GM19351 (cell line): ENCODE results near the gene SLC25A6.
"Not testable (repeated sequence)": the region's sequence is repeated elsewhere in the genome, so short reads cannot be mapped to it uniquely, and the experiment has no call there.

Experiments
- ATAC-seq: cut with Tn5 transposase; IDR thresholded peaks from one replicate; pipeline ENCODE4 v1.9.1; 2021; ENCODE audit warnings: mild to moderate bottlenecking, moderate library complexity; ENCODE audit not compliant: unreplicated experiment

The SLC25A6 gene

DNA sequence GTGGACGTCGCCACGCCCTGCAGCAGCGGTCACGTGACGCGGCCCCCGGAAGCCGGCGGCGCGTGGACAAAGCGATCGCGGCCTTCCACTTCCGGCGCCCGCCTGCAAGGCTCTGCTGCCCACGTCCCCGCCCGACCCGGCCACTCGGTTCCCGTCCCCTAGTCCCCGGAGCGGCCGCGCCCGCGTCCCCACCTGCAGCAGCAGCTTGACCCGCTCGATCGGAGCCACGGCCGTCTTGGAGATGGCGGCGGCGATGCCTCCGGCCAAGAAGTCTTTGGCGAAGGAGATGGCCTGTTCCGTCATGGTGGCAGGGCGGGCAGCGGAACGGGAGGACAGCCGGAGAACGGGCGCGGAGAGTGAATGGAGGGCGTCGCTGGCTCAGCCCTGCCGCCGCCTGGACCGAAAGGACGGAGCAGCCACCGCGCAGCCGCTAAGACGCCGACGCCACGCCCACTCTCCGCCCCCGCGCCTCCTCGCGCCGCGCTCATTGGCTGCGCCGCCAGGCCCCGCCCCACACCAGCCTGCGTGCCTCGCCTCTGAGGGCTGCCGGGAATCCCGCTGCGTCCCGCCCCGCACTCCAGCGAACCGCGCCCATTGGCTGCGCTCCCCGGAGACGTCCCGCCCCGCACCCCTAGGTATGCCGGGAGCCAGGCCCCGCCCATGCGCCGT is at the start of gene SLC25A6:
Gene SLC25A6 (minus strand): TSS at position 407 of the 669 bp plus-strand sequence. CDS start 104 bp downstream, at position 303.
- peak; percentile 93 for ATAC-seq

GRCh38 chrX:1440506-1440905 is 48.6 kb upstream of the SLC25A6 start:
- no peak for ATAC-seq

DNA sequence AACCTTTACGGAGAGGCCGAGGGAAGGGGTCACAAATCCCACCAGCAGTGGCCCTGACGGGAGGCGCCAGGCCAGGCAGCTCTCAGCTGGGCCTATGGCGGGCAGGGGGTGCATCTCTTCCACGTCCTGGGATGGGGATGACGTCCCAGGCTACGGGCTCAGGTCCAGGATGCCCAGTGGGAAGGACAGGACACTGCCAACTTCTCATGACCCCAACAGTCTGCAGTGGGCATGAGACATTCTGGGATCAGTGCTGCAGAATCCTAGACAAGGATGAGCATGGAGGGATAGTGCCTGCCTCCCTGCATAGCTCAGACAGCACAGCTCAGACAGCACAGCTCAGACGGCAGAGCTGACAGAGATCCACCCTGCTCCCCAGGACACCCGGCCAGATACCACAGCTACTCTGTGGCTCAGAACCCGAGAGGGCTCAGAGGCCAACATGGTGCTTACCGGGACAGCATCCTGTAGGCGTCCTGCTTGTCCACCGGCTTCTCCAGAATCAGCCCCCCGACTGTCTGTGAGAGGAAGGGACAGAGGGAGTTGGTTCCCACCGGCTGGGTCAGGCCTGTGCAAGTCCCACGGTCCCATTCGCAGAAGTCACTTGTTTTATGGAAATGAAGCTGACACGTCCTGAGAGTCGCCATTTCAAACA is 43.5 kb upstream of the SLC25A6 start:
- ATAC-seq = no peak

DNA sequence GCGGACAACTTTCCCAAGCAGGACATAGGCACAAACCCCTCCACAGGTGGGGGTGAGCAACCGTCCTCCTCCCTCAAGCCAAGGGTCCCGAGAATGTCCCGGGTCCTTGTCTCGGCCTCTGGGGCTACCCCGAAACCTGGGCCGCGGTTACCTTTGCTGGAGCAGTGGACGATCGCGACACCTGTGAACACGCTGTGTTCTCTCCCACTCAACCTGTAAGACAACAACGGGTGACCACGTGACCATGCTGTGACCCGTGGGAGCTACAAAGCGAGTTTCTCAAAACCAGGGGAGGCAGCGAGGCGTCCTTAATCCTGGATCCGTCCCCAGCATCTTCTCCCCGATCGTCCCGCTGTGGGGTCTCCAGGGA is 42.9 kb upstream of the SLC25A6 start:
- ATAC-seq = no peak

GRCh38 chrX:1433646-1434357 is 41.9 kb upstream of the SLC25A6 start:
- no peak for ATAC-seq

DNA sequence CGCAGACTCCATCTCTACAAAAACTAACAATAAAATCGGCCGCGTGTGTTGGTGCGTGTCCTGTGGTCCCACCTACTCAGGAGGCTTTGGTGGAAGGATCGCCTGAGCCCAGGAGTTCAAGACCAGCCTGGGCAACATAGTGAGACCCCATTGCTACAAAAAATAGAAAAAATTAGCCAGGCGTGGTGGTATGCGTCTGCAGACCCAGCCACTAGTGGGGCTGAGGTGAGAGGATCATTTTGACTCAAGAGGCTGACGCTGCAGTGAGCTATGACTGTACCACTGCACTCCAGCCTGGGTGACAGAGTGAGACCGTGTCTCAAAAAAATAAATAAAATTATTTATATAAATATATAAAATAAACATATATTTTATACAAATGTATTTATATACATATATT is 38.5 kb upstream of the SLC25A6 start:
- ATAC-seq = no peak

DNA sequence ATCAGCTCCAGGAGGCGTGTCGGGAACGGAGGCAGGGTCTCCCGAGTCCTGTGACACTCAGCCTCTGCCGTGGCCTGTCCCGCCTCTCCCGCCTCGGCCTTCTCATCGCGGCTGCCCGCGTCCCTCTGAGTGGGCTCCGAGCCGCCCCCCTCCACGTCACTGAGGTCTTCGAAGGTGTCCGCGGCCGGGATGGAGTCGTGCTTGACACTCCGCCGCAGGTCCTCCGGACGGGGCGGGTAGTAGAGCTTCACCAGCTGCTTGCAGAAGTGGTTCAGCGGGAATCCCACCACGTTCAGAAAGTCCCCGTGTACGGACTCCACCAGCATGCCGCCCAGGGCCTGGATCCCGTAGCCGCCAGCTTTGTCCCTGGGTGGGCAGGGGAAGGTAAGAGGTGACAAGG is 35.8 kb upstream of the SLC25A6 start:
- no peak for ATAC-seq

GRCh38 chrX:1426321-1426720 is 34.4 kb upstream of the SLC25A6 start:
- ATAC-seq = not testable (repeated sequence)

DNA sequence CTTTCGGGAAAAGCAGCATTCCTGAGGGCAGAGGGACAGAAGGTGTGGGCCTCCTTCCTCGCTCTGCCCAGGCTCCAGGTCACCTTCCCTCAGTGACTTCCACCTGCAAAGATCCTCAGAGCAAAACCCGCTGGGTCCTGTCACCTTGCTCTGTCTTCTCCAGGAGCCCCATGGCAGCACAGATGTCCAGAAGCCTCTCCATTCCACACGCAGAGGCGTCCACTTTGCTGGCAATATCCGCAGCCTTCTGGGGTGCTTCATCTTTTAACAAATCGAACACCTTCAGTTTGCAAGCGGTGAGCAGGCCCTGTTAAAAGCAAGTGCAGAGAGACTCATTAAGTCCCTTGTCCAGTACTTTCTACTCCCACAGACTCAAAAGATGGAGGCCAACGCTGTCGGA is 33.5 kb upstream of the SLC25A6 start:
- ATAC-seq = no peak

DNA sequence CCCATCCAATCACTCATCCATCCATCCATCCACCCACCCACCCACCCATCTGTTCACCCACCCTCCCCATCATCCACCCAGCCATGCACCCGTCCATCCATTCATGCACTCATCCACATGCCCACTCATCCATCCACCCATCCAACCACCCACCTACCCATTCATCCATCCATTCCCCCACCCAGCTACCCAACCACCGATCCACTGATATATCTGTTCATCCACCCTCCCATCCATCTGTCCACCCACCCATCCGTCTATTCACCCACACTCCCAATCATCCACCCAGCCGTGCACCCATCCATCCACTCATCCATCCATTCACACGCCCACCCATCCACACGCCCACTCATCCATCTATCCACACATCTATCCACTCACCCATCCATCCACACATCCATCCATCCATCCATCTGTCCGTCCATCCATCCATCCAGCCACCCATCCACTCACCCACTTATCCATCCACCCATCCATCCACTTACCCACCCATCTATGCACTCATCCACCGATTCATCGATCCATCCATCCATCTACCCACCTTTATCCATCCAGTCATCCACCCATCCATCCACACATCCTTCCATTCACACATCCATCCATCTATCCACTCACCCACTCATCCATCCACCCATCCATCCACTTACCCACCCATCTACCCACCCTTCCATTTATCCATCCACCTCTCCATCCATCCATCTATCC is 32.4 kb upstream of the SLC25A6 start:
- ATAC-seq = no peak

DNA sequence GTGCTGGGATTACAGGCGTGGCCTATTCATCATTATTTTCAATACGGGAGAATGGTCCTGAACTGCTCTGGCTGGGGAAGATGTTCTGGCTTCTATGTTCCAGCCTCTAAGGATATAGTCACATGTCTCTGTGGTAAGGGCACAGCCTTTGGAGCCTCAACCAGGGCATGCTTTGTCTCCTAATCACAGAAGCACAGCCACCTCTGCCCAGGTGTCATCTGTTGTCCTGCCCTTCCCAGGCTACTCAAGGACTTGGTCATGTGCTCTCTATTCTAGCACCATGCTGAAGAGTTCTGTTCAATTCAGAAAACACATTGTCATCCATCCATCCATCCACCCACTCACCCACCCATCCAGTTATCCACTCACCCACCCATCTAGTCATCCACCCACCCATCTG is 31.3 kb upstream of the SLC25A6 start:
- ATAC-seq = no peak

DNA sequence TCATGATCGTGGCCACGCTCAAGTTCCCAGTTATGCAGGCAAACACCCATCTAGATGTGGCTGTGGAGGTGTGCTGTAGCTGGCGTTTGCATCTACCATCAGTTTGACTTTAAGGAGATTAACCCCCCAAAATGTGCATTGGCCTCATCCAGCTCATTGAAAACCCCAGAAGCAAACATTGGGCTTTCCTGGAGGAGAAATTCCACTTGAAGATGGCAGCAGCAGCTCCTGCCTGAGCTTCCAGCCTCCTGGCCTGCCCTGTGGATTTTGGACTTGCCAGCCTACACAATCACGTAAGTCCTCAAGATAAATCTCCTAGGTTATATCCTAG is 30.2 kb upstream of the SLC25A6 start:
- ATAC-seq = no peak

- no peak for ATAC-seq
Measured at GRCh38 chrX:1421433-1422134, 29.7 kb upstream of the SLC25A6 start.

GRCh38 chrX:1420371-1420770 is 28.5 kb upstream of the SLC25A6 start:
- ATAC-seq = no peak

GRCh38 chrX:1419545-1420355 is 27.8 kb upstream of the SLC25A6 start:
- ATAC-seq = no peak

DNA sequence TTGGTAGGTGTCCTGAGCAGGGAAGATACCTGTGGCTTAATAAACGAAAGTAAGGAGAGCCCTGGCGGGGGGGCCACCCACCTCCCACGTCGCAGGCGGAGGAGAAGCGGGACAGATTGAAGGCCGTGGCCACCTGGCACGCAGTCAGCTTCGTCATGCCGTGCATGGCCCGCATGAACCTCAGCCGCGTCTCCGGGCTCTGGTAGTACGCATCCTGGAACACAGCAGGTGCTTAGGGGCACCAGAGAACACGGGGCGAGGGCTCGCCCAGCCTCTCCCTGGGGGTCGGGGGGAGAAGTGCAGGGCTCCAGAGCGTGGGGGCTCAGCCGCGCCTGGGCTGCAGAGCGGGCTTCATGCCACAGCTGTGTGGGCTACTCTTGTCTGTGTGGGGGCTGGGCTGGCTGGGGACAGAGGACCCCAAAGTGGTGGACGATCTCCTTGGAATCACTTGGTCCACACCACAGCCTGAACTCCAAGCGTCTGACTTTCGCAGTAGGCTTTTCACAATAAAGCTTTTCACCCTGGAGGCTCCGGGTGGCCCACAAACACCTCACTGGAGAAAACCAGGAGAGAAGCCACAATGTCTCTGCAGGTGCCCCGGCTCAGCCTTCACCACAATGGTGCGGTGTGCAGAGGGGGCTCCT is 27.1 kb upstream of the SLC25A6 start:
- no peak for ATAC-seq

GRCh38 chrX:1417921-1418771 is 26.2 kb upstream of the SLC25A6 start:
- no peak for ATAC-seq

- no peak for ATAC-seq
Measured at GRCh38 chrX:1416965-1417760, 25.2 kb upstream of the SLC25A6 start.
